Measurements from ENCODE around the gene TBX19. TPM values are rescaled to one million over a fixed set of nuclear protein-coding genes. Genes with fewer than 3 reads are reported as not detected.
A peak's percentile ranks its signal among the peaks of the same experiment; 100 is the strongest.

TBX19 gene
- total and polyA plus RNA-seq, 2 of the 4 experiments (the other 2 are of a cell fraction): 0.18 to 0.89 TPM

GRCh38 chr1:168344517-168344916 is 63.8 kb downstream of the TBX19 start:
- no peak overlapping the region for H2AFZ ChIP-seq (replicated peaks; ENCODE audit: low read length, poor library complexity)
- DNase-seq: no peak
- no peaks in the 10 kb centered on the region for H3K9me1 ChIP-seq (ENCODE audit: insufficient read depth, low read length)
- 0 out of 2 replicates have a peak, but pooled peaks have one; percentile 19 for ATAC-seq (ENCODE audit: low read depth)
- no peak overlapping the region for H2BK15ac ChIP-seq (ENCODE audit: low read depth, low read length)
- H3K4me3 ChIP-seq (ENCODE audit: insufficient read depth, low read depth, low read length): no peak overlapping the region
- no peaks in the 10 kb centered on the region for H3K79me1 ChIP-seq (ENCODE audit: low read depth in 1 of 2, low read length in 2 of 2)
- no peak overlapping the region for H2AK9ac ChIP-seq (replicated peaks; ENCODE audit: low read depth, low read length, poor library complexity)
- no peak overlapping the region for H3K23ac ChIP-seq (ENCODE audit: low read depth, low read length)
- H3K56ac ChIP-seq (ENCODE audit: extremely low read depth, insufficient read depth, low read length): no peak overlapping the region
- in situ Hi-C loops (cut with MboI; ENCODE audit: low sequenced_read_pairs) (loop anchor here (25.0 kb wide), 1 partner anchor 1018 kb away; the partner anchor contains the start of genes BLZF1 and NME7), dilution Hi-C loops (cut with HindIII; ENCODE audit: low sequenced_read_pairs, unreplicated experiment) (no loop called here), intact Hi-C loops (cut with micrococcal nuclease) (no loop called here)
- H2BK120ac ChIP-seq (ENCODE audit: low read depth, low read length): no peak overlapping the region
- no peak overlapping the region for H2BK20ac ChIP-seq (ENCODE audit: low read depth, low read length)
- H4K5ac ChIP-seq (ENCODE audit: low read depth, low read length): no peak overlapping the region
- no peak overlapping the region for H3K27ac ChIP-seq (ENCODE audit: insufficient read depth, low read length)
- no peaks in the 10 kb centered on the region for H3K9me3 ChIP-seq (ENCODE audit: control insufficient read depth, insufficient read depth, low read length)
- H3K4me1 ChIP-seq (ENCODE audit: control insufficient read depth, insufficient read depth, low read length): no peaks in the 10 kb centered on the region
- H4K91ac ChIP-seq (ENCODE audit: insufficient read depth, low read depth, low read length): no peak overlapping the region
- POLR2A ChIA-PET (ENCODE audit: unreplicated experiment): no interaction called here
- H2AK5ac ChIP-seq (ENCODE audit: low read depth, low read length): no peak overlapping the region
- H4K20me1 ChIP-seq (ENCODE audit: insufficient read depth, low read length): no peaks in the 10 kb centered on the region
- H3K9ac ChIP-seq (ENCODE audit: low read depth, low read length): no peak overlapping the region
- no peak overlapping the region for H3K14ac ChIP-seq (replicated peaks; ENCODE audit: low read depth, low read length)
- no peak overlapping the region for H3K4ac ChIP-seq (ENCODE audit: low read depth, low read length)
- CTCF ChIA-PET: interaction anchor here (2.2 kb wide), 1 partner anchor 11 kb away, joined by 11 read pairs; no protein-coding TSS in a partner anchor
- TF ChIP-seq RFX5 (IDR thresholded peaks at IDR 0.05; ENCODE audit: low read depth, low read length) (no peak), CHD1 (IDR thresholded peaks at IDR 0.05; ENCODE audit: low read depth, low read length) (no peak), POLR2A (IDR thresholded peaks at IDR 0.05; ENCODE audit: low read depth, low read length) (no peak), CEBPB (IDR thresholded peaks at IDR 0.05; ENCODE audit: low read depth, low read length) (no peak), FOS (IDR thresholded peaks at IDR 0.05; ENCODE audit: low read depth, low read length) (no peak), MAFK (IDR thresholded peaks at IDR 0.05; ENCODE audit: low read depth, low read length) (no peak), BHLHE40 (IDR thresholded peaks at IDR 0.05; ENCODE audit: low read depth, low read length) (no peak), CTCF (conservative IDR thresholded peaks at IDR 0.05; ENCODE audit: low read depth, low read length) (no peak), RCOR1 (IDR thresholded peaks at IDR 0.05; ENCODE audit: insufficient replicate concordance, low read length) (no peak), MAZ (IDR thresholded peaks at IDR 0.05; ENCODE audit: borderline replicate concordance, low read depth, low read length) (no peak), MXI1 (IDR thresholded peaks at IDR 0.05; ENCODE audit: borderline replicate concordance, low read depth, low read length) (no peak), SMC3 (IDR thresholded peaks at IDR 0.05; ENCODE audit: low read depth, low read length) (no peak), ELK1 (IDR thresholded peaks at IDR 0.05; ENCODE audit: borderline replicate concordance, low read depth, low read length) (no peak), NFE2L2 (IDR thresholded peaks at IDR 0.05; ENCODE audit: low read depth, low read length) (no peak), RAD21 (IDR thresholded peaks at IDR 0.05; ENCODE audit: low read length) (no peak)
- TF ChIP-seq, protein P1, sequence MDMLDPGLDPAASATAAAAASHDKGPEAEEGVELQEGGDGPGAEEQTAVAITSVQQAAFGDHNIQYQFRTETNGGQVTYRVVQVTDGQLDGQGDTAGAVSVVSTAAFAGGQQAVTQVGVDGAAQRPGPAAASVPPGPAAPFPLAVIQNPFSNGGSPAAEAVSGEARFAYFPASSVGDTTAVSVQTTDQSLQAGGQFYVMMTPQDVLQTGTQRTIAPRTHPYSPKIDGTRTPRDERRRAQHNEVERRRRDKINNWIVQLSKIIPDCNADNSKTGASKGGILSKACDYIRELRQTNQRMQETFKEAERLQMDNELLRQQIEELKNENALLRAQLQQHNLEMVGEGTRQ (IDR thresholded peaks at IDR 0.05; ENCODE audit: low read depth, low read length): no peak
- no peak overlapping the region for H3K4me2 ChIP-seq (ENCODE audit: low read depth, low read length)
- H2BK5ac ChIP-seq (ENCODE audit: low read depth, low read length, poor library complexity, severe bottlenecking): no peak overlapping the region
- H4K8ac ChIP-seq (ENCODE audit: low read depth in 2 of 2, low read length in 2 of 2): no peak overlapping the region
- WGBS, 2 experiments (ENCODE audit: extremely low coverage in 2 of 2, insufficient read length in 1 of 2): no CpG with 5 or more reads among the region's 4 CpGs
- BruUV-seq (replicated peaks): no TSS peak
- no peaks in the 10 kb centered on the region for H3K36me3 ChIP-seq (ENCODE audit: control insufficient read depth, insufficient read depth, low read length)
- H3K27me3 ChIP-seq (ENCODE audit: control insufficient read depth, insufficient read depth, low read length): no peaks in the 10 kb centered on the region
- H3K18ac ChIP-seq (ENCODE audit: low read depth, low read length): no peak overlapping the region
